Activated CD4-positive, alpha-beta T cell treated with anti-CD3 and anti-CD28 coated beads, Interleukin-2, amount 50 U/mL, for 16 hours (primary cell): Measurements from ENCODE around the gene MIOS.
A peak's percentile ranks its signal among the peaks of the same experiment; 100 is the strongest.
"Not testable (repeated sequence)": the region's sequence is repeated elsewhere in the genome, so short reads cannot be mapped to it uniquely, and the experiment has no call there.

Experiments
- DNase-seq: peaks from one replicate; pipeline ENCODE4 v3.0.0-alpha.2; 2020

MIOS gene

GRCh38 chr7:7554649-7555575 lies 11.8 kb upstream of the MIOS start:
- no peak for DNase-seq

GRCh38 chr7:7556852-7557251 lies 9.8 kb upstream of the MIOS start:
- DNase-seq = no peak

GRCh38 chr7:7557252-7557651 lies 9.4 kb upstream of the MIOS start:
- no peak for DNase-seq

GRCh38 chr7:7561591-7561990 lies 5.1 kb upstream of the MIOS start:
- DNase-seq = not testable (repeated sequence)

GRCh38 chr7:7562736-7563135 lies 3.9 kb upstream of the MIOS start:
- DNase-seq = no peak

- DNase-seq = no peak
These were observed 3.4 kb upstream of the MIOS start for GRCh38 chr7:7563269-7563668.

GRCh38 chr7:7563813-7564212 lies 2.9 kb upstream of the MIOS start:
- no peak for DNase-seq

GRCh38 chr7:7564323-7564780 lies 2.3 kb upstream of the MIOS start:
- DNase-seq = no peak

GRCh38 chr7:7565018-7565680 lies 1.5 kb upstream of the MIOS start:
- peak; percentile 13 for DNase-seq

GRCh38 chr7:7565746-7566650 lies 686 bp upstream of the MIOS start:
- no peak for DNase-seq

GRCh38 chr7:7567898-7568531 lies 1.3 kb downstream of the MIOS start:
- DNase-seq = no peak

- no peak for DNase-seq
These were observed 1.9 kb downstream of the MIOS start for GRCh38 chr7:7568553-7568952.

GRCh38 chr7:7569081-7569527 lies 2.4 kb downstream of the MIOS start:
- DNase-seq = peak; percentile 23

GRCh38 chr7:7569615-7570014 lies 2.9 kb downstream of the MIOS start:
- no peak for DNase-seq

GRCh38 chr7:7570584-7570983 lies 3.9 kb downstream of the MIOS start:
- no peak for DNase-seq

GRCh38 chr7:7573701-7574100 lies 7.0 kb downstream of the MIOS start:
- no peak for DNase-seq

- no peak for DNase-seq
These were observed 9.7 kb downstream of the MIOS start for GRCh38 chr7:7576344-7576743.

GRCh38 chr7:7577888-7578287 lies 11.2 kb downstream of the MIOS start:
- DNase-seq = no peak

- DNase-seq = no peak
These were observed 13.0 kb downstream of the MIOS start for GRCh38 chr7:7579638-7580037.

GRCh38 chr7:7581531-7582179 lies 15.0 kb downstream of the MIOS start:
- DNase-seq = no peak

GRCh38 chr7:7582596-7582995 lies 15.9 kb downstream of the MIOS start:
- no peak for DNase-seq

- no peak for DNase-seq
These were observed 17.0 kb downstream of the MIOS start for GRCh38 chr7:7583731-7584130.
